GM19099 (cell line): Measurements from ENCODE around the gene IFI27L1.

ENCODE experiments used
- POLR2A ChIP-seq: IDR thresholded peaks from 3 replicates; pipeline ENCODE4 v1.6.1; 2011; ENCODE audit warnings: low read depth; ENCODE audit not compliant: insufficient read length; ENCODE audit errors: extremely low read depth

Gene IFI27L1

GRCh38 chr14:94080621-94081385 lies at the start of gene IFI27L1, which contains the start of gene DDX24:
IFI27L1 (plus strand) TSS chr14:94081310; CDS start chr14:94096938, 15,628 bp downstream.
DDX24 (minus strand) TSS chr14:94081202; CDS start chr14:94079742, 1,460 bp downstream.
- TF ChIP-seq POLR2A, result peak; percentile 95

- no peak for TF ChIP-seq POLR2A
These were observed 49.2 kb upstream of the IFI27L1 start for GRCh38 chr14:94031883-94032279.

DNA sequence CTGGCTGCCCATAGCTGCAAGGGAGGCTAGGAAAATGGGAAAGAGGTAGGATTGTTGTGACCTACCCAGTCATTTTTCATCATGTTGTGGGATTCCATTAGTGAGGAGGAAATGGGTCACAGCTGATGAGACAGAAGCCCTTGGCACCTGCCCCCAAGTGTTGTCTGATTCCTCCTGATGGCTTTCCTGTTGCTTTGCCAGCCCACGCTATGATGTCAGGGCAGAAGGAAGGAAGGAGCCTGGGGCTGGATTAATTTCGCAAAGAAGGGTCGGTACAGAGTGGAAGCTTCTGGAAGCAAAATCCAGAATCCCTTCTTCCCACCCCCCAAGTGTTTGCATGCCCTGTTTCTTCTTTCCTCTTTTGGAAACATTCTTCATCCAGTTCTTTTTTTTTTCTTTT lies 46.2 kb upstream of the IFI27L1 start:
- TF ChIP-seq POLR2A, result no peak

- TF ChIP-seq POLR2A, result no peak
These were observed 44.6 kb upstream of the IFI27L1 start for GRCh38 chr14:94036313-94037167.

GRCh38 chr14:94037954-94038353 lies 43.2 kb upstream of the IFI27L1 start:
- no peak for TF ChIP-seq POLR2A

DNA sequence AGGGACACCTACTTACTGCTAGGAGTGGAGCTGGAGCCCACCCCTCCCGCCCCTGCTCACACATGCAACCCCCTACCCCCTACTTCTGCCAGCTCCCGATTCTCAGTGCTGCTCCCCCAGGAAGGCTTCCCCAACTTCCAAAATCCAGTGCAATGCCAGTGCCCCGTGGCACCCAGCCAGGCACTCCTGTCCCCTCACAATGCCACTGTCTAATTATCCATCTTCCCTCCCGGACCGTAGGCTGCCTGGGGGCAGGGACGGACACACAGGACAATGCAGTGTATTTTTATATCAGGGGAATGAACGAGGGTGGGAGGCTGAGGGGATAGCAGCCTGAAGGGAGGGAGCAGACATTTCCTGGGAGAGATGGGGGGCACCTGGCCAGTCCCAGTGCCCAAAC lies 42.6 kb upstream of the IFI27L1 start:
- TF ChIP-seq POLR2A, result no peak

- no peak for TF ChIP-seq POLR2A
These were observed 42.0 kb upstream of the IFI27L1 start for GRCh38 chr14:94038921-94039629.

DNA sequence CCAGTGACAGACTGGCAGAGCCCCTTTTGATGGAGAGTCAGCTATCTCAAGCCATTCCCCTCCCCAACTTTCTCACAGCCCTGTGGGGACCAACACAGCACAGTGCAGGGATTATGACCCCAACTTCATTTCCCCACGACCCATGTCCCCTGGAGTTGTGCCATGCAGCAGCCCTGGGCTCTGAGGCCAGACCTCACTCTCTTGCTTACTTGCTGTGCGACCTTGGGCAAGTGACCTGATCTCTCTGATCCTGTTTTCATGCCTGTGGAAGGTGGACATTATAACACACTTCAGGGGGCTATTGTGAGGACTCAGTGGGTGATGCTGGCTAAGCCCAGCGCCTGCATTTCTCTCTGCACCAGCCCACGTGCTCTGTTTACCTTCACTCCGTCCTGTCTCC lies 40.9 kb upstream of the IFI27L1 start:
- TF ChIP-seq POLR2A, result no peak

DNA sequence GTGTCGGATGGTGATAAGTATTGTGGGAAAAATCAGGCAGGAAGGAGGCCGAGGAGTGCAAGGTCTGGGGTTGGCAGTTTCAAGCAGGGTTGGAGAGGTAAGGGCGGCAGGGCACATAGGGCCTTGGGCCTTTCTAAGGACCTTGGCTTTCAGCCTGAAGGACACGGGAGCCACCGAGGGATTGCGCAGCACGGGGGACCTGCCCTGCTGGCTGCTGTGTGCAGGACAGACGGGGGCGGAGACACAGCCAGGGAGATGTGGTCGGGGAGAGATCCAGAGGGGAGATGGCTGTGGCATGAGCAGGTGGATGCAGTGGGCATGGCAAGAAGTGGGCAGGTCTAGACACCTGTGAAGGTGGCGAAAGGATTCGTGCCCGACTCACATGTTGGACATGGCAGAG lies 40.3 kb upstream of the IFI27L1 start:
- TF ChIP-seq POLR2A, result no peak

- TF ChIP-seq POLR2A, result no peak
These were observed 39.4 kb upstream of the IFI27L1 start for GRCh38 chr14:94041551-94042346.

- no peak for TF ChIP-seq POLR2A
These were observed 38.5 kb upstream of the IFI27L1 start for GRCh38 chr14:94042433-94043091.

DNA sequence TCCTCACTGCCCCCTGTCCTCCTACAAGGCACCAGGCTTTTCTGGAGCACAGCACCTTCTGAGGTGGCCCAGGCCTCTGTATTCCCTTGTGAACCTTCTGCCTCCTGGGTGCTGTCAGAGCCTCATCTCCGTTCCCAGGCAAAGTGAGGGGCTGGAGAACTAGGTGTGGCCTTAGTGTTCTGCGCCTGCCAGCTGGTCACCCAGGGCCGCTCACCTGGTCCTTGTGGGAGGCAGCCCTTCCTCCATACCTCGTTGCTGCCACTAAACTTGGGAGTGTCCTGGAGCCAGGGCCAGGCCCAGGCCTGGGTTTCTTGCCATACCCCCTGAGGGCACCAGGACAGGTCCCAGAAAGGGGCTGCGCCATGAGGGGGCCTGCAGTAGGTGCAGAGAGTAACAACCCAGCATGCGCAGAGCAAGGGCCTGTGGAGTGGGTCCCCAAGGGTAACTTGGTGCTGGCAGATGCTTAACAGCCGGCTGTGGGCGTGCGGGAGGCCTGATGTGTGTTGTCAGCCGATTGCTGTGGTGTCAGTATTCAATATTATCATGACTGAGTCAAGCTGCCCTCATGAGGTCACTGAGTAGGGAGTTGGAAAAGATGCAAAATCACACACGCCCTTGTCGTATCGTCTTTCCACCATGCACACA lies 37.9 kb upstream of the IFI27L1 start:
- TF ChIP-seq POLR2A, result no peak

- TF ChIP-seq POLR2A, result no peak
These were observed 37.2 kb upstream of the IFI27L1 start for GRCh38 chr14:94043756-94044475.
